Upper lobe of left lung (tissue), 6 donors: Measurements from ENCODE around the gene TECPR1. TPM values are rescaled to one million over a fixed set of nuclear protein-coding genes. Genes with fewer than 3 reads are reported as not detected.

ENCODE experiments used
- ATAC-seq, 2 donors: fragments of 200-7000 bp; cut with Tn5 transposase; one replicate each; pipeline ENCODE4 v1.9.1; 2022; ENCODE audit warnings: mild to moderate bottlenecking in 2 of 2, moderate library complexity in 2 of 2; ENCODE audit not compliant: low FRiP score in 2 of 2
- DNase-seq, 2 donors: peaks; one replicate each; pipeline ENCODE4 v3.0.0-alpha.2; 2019 to 2020
- H3K27ac ChIP-seq, 4 donors: fragments of 200-600 bp; sonication (generic); one replicate each; pipeline ENCODE4 v1.5.1; 2016 to 2019
- H3K27me3 ChIP-seq, 4 donors: fragments of 200-600 bp; sonication (generic); one replicate each; pipeline ENCODE4 v1.5.1; 2017 to 2019
- H3K36me3 ChIP-seq, 4 donors: fragments of 200-600 bp; sonication (generic); one replicate each; pipeline ENCODE4 v1.5.1; 2016 to 2019
- H3K4me1 ChIP-seq, 4 donors: fragments of 200-600 bp; sonication (generic); one replicate each; pipeline ENCODE4 v1.5.1; 2018 to 2019
- H3K4me3 ChIP-seq, 4 donors: fragments of 200-600 bp; sonication (generic); one replicate each; pipeline ENCODE4 v1.5.1; 2017 to 2019; ENCODE audit warnings: mild to moderate bottlenecking in 2 of 4, moderate library complexity in 1 of 4
- H3K9me3 ChIP-seq, 4 donors: fragments of 200-600 bp; sonication (generic); one replicate each; pipeline ENCODE4 v1.5.1; 2018 to 2019
- EP300 ChIP-seq, 4 donors: sonication (generic); formaldehyde crosslinking; IDR thresholded peaks; one replicate each; pipeline ENCODE4 v1.5.1; 2017; ENCODE audit warnings: antibody characterized with exemption in 4 of 4, control low read depth in 2 of 4
- POLR2A ChIP-seq, 4 donors: fragments of 450-650 bp; IDR thresholded peaks; one replicate each; pipeline ENCODE4 v1.5.1; 2016 to 2017; ENCODE audit warnings: antibody characterized with exemption in 4 of 4, mild to moderate bottlenecking in 2 of 4
- POLR2AphosphoS5 ChIP-seq, 2 donors: sonication (generic); formaldehyde crosslinking; IDR thresholded peaks; one replicate each; pipeline ENCODE4 v1.5.1; 2017; ENCODE audit warnings: antibody characterized with exemption in 2 of 2
- WGBS, 2 donors: methylation state at CpG; one replicate each; pipeline ENCODE4 v1.1.5; 2017 to 2018; 5-methylcytosine and 5-hydroxymethylcytosine counted together
- total RNA-seq, 6 donors: library from RNA; depleted of rRNA in 4 of 6; stranded (reverse); fragments of >200 nt in 4 of 6; gene quantifications; one replicate each; pipeline versions ENCODE4 v1.1.0 to v1.2.1, GENCODE V29; 2016 to 2021
- TF ChIP-seq, protein P1 (sequence below), 6 experiments: fragments of 450-650 bp in 4 of 6; fragments of 200-600 bp in 2 of 6; sonication (generic) in 2 of 6; IDR thresholded peaks; one replicate each; pipeline ENCODE4 v1.5.1; 2016 to 2019; ENCODE audit warnings: antibody characterized with exemption in 6 of 6
- donor health status: DM: no; HTN: no; CAD: no; lungs with moderate emphysema.
- donor health status: DM: no; HTN: yes; CAD: no; lungs with severe emphysema.

Gene TECPR1
- total RNA-seq, 6 donors from 2014 or later: 16.6 to 101 (median 55.0) TPM

DNA sequence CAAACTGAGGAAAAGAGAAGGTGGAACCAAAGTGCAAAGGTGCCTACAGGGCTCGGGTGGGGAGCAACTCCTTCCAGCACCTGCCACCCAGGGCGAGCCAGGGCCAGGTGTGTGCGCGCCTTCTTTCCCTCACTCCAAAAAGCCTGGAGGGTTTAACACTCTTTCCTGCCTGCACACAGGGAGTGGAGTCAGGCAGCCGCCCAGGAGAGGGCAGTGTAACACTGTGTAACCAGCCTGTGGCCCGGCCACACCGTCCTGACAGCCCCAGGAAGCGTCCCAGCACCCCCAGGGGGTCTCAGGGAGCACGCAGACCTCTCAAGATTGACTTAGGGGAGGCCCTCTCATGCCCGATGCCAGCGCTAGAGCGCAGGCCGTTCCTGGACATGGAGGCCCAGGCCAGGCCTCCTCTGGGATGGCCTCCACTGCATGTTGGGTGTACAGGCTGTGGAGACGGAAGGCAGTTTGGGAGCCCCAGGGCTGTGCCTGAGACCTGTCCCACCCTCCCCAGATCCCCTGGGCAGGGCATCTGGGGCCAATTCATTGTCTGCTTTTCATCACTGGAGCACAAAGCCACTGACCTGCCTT is 42.9 kb upstream of the TECPR1 start:
- H3K36me3 ChIP-seq: peaks cover 22 to 74% (median 42%) of the 10 kb centered on the region in 4 donors

GRCh38 chr7:98294326-98294725 is 42.3 kb upstream of the TECPR1 start:
- Histone ChIP-seq H3K36me3 (peaks cover 22 to 75% (median 43%) of the 10 kb centered on the region in 4 donors), H3K27me3 (no peaks in the 10 kb centered on the region), H3K4me3 (no peak overlapping the region), H3K27ac (peak overlapping the region in 1 of 4 donors; percentile 3), H3K9me3 (no peaks in the 10 kb centered on the region), H3K4me1 (peaks cover 6 to 14% (median 9%) of the 10 kb centered on the region in 4 donors)
- TF ChIP-seq POLR2AphosphoS5 (IDR thresholded peaks at IDR 0.05) (no peak), POLR2A (IDR thresholded peaks at IDR 0.05) (no peak), EP300 (IDR thresholded peaks at IDR 0.05) (no peak)
- TF ChIP-seq, protein P1, sequence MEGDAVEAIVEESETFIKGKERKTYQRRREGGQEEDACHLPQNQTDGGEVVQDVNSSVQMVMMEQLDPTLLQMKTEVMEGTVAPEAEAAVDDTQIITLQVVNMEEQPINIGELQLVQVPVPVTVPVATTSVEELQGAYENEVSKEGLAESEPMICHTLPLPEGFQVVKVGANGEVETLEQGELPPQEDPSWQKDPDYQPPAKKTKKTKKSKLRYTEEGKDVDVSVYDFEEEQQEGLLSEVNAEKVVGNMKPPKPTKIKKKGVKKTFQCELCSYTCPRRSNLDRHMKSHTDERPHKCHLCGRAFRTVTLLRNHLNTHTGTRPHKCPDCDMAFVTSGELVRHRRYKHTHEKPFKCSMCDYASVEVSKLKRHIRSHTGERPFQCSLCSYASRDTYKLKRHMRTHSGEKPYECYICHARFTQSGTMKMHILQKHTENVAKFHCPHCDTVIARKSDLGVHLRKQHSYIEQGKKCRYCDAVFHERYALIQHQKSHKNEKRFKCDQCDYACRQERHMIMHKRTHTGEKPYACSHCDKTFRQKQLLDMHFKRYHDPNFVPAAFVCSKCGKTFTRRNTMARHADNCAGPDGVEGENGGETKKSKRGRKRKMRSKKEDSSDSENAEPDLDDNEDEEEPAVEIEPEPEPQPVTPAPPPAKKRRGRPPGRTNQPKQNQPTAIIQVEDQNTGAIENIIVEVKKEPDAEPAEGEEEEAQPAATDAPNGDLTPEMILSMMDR (IDR thresholded peaks at IDR 0.05): no peak
- no peak for ATAC-seq
- 82 to 84% methylated on average over 15 of the region's 15 CpGs for WGBS, 2 donors
- DNase-seq: no peak

More for the DNA sequence above, 42.9 kb upstream of the TECPR1 start:
- Histone ChIP-seq H3K4me1 (peaks cover under 1 to 9% (median 4%) of the 10 kb centered on the region in 4 donors), H3K9me3 (no peaks in the 10 kb centered on the region), H3K4me3 (no peak overlapping the region), H3K27me3 (no peaks in the 10 kb centered on the region), H3K27ac (peak overlapping the region in 3 of 4 donors; percentile 3 to 35 (median 19))
- WGBS, 2 donors: 49 to 63% methylated on average over 4 to 13 of the region's 14 CpGs
- peak; percentile 49 to 83 for ATAC-seq
- peak; percentile 60 to 77 for DNase-seq
- TF ChIP-seq EP300 (IDR thresholded peaks at IDR 0.05): no peak
- TF ChIP-seq, protein P1 (IDR thresholded peaks at IDR 0.05): peak in 5 of 6 experiments; percentile 49 to 78 (median 63)

- Histone ChIP-seq H3K36me3 (peaks cover 26 to 80% (median 47%) of the 10 kb centered on the region in 4 donors), H3K4me1 (peaks cover 12 to 19% (median 15%) of the 10 kb centered on the region in 4 donors), H3K27me3 (no peaks in the 10 kb centered on the region), H3K4me3 (no peak overlapping the region), H3K9me3 (no peaks in the 10 kb centered on the region), H3K27ac (no peak overlapping the region)
- no peak for TF ChIP-seq EP300 (IDR thresholded peaks at IDR 0.05)
- no peak for TF ChIP-seq POLR2AphosphoS5 (IDR thresholded peaks at IDR 0.05)
- TF ChIP-seq, protein P1 (IDR thresholded peaks at IDR 0.05): no peak
- no peak for TF ChIP-seq POLR2A (IDR thresholded peaks at IDR 0.05)
- ATAC-seq: no peak
- DNase-seq: no peak
- 84 to 87% methylated on average over 11 to 13 of the region's 13 CpGs for WGBS, 2 donors
Observed at GRCh38 chr7:98293746-98294145, 41.7 kb upstream of the TECPR1 start.

DNA sequence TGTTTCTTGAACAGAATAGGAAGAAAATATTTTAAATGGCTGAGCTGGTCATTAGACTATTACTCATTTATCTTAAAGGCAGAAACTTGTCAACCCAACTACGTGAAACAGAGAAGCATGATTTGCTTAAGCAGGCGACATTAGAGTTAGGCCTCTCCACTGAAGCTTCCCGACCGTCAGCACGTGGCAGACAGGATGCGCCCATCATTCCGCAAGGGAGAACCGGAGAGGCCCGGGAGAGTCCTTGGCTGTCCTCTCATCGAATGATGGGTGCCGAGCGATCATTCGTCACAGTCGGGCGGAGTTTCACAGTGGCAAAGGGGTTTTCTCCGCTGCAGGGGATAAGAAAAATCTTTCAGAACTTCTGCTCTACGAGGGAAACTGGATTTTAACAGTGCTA is 41.2 kb upstream of the TECPR1 start:
- ATAC-seq (no peak), DNase-seq (no peak)
- no peaks in the 10 kb centered on the region for H3K27me3 ChIP-seq
- no peak overlapping the region for H3K27ac ChIP-seq
- peaks cover 17 to 24% (median 19%) of the 10 kb centered on the region in 4 donors for H3K4me1 ChIP-seq
- WGBS, 2 donors: 81 to 84% methylated on average over 15 to 17 of the region's 17 CpGs
- H3K9me3 ChIP-seq: no peaks in the 10 kb centered on the region
- TF ChIP-seq POLR2A (IDR thresholded peaks at IDR 0.05) (no peak), POLR2AphosphoS5 (IDR thresholded peaks at IDR 0.05) (no peak), EP300 (IDR thresholded peaks at IDR 0.05) (no peak)
- TF ChIP-seq, protein P1 (IDR thresholded peaks at IDR 0.05): no peak
- peaks cover 26 to 80% (median 52%) of the 10 kb centered on the region in 4 donors for H3K36me3 ChIP-seq
- no peak overlapping the region for H3K4me3 ChIP-seq

DNA sequence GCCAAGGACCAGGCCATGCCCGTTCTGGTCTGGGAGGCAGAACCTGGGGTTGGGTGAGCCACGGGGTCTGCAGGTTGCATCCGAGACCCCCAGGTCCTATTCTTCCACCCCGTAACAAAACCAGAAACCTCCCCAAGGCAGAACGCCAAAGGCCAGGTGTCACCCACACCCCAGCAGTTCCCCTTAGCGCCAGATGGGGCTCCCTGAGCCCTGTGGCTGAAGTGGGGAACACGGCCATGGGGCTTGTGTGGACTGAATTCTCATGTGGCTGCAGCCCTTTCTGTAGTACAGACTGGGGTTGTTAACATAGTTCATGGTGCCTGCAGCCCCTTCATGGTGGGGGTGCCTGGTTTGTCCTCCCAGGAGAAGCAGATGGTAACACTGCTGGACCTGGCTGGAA is 39.7 kb upstream of the TECPR1 start:
- Histone ChIP-seq H3K27ac (no peak overlapping the region), H3K4me3 (no peak overlapping the region), H3K36me3 (peaks cover 26 to 84% (median 60%) of the 10 kb centered on the region in 4 donors), H3K27me3 (no peaks in the 10 kb centered on the region), H3K4me1 (peaks cover 32 to 37% (median 33%) of the 10 kb centered on the region in 4 donors), H3K9me3 (no peaks in the 10 kb centered on the region)
- ATAC-seq: no peak
- DNase-seq: no peak
- TF ChIP-seq, protein P1 (IDR thresholded peaks at IDR 0.05): peak in 1 of 6 experiments; percentile 39
- TF ChIP-seq POLR2AphosphoS5 (IDR thresholded peaks at IDR 0.05) (no peak), POLR2A (IDR thresholded peaks at IDR 0.05) (no peak), EP300 (IDR thresholded peaks at IDR 0.05) (no peak)
- WGBS, 2 donors: 80 to 83% methylated on average over 7 of the region's 7 CpGs
